GM08714 (cell line): ENCODE results near the gene LHX4.

Experiments used
- H3K4me3 ChIP-seq: fragments of 200-500 bp; sonication (Bioruptor generic); 2 replicates; pipeline ENCODE4 v1.5.1; 2014; ENCODE audit warnings: mild to moderate bottlenecking, low read length, inconsistent platforms
- ZNF274 ChIP-seq: IDR thresholded peaks from 2 replicates; pipeline ENCODE4 v1.6.1; 2012; ENCODE audit warnings: mild to moderate bottlenecking, low read depth, low read length

LHX4 gene

GRCh38 chr1:180229483-180230415 lies at the start of gene LHX4:
Gene LHX4, plus strand, starts transcription at chr1:180230264. Its CDS starts 266 bp downstream, at chr1:180230530.
- TF ChIP-seq ZNF274 = no peak
- peak within 1 kb of the TSS; percentile 73 for H3K4me3 ChIP-seq

- H3K4me3 ChIP-seq = no peak overlapping the region
- TF ChIP-seq ZNF274 = no peak
These were observed 49.0 kb upstream of the LHX4 start for GRCh38 chr1:180181048-180181447.

DNA sequence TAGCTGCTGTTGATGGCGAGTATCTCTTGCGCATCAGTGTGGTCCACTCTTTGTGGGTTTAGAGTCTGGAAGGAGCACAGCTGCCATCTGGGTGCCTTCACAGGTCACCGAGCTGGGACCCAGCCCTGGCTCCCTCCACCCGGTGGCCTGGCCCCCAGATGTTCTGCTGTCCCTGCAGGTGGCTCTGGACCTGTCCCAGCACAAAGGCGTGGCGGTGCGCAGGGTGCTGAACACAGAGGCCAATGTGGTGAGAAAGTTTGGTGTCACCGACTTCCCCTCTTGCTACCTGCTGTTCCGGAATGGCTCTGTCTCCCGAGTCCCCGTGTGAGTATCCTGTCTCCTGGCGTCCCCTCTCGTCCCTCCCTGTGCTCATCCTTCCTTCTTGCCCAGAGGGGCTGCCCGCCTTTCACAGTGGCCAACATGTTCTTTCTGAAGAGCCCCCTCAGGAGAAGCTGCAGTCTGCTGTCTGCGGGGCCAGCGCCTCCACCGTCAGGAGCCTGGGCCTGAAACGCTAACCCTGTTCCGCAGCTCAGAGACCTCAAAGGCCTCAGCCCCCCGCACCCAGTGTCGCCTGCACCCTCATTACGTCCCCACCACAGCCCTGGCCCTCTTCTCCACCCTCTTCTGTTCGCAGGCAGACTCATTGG lies 47.9 kb upstream of the LHX4 start:
- no peak overlapping the region for H3K4me3 ChIP-seq
- TF ChIP-seq ZNF274 = no peak

DNA sequence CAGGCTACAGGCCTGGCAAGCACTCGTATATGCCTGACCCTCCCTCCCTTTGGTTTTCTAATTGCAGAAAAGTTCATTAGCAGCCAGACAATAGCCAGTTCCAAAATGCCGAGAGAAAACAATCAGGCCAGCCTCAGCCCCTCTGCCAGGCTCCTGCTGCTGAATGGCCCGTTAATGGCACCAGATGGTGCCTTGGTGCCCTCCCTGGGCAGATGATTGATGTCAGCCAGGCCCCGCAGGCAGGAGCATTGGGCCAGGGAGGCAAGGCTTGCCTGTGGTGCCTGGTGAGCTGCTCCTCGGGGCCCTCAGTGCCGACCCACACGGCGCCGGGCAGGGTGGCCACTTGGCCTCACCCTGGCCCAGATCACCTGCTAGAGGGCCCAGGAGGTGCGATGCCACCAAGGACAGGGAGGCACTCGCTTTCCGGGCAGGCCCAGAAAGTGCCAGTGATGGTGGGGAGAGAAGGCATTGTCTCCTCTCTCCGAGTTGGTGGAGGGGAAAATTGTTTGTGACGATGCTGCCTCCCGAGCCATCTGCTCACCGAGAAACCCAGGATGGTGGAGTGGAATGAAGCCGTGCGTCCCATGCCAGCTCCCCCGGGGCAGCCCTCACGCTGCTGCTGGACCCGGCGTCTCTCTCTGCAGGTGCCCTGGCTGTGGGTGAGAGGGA lies 47.3 kb upstream of the LHX4 start:
- no peak overlapping the region for H3K4me3 ChIP-seq
- no peak for TF ChIP-seq ZNF274

GRCh38 chr1:180183426-180183825 lies 46.6 kb upstream of the LHX4 start:
- TF ChIP-seq ZNF274 = no peak
- H3K4me3 ChIP-seq = no peak overlapping the region

DNA sequence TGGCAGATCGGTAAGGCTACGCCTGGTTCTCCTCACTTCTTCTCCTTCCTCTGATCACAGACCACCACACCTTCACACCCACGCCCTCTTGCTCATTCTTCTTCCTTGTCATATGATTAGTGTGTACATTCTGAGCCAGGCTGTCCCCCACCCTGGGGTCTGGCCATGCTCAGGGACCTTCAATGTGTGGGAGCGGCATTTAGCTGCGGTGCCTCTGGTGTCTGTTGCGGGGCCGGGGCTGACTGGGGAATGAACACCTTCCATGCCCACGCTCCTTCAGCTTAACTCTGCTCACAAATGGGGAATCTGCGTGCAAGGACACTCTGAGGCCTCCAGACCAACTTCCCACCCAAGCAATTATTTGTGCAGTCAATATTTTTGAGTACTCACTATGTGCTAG lies 46.0 kb upstream of the LHX4 start:
- no peak for TF ChIP-seq ZNF274
- no peak overlapping the region for H3K4me3 ChIP-seq

DNA sequence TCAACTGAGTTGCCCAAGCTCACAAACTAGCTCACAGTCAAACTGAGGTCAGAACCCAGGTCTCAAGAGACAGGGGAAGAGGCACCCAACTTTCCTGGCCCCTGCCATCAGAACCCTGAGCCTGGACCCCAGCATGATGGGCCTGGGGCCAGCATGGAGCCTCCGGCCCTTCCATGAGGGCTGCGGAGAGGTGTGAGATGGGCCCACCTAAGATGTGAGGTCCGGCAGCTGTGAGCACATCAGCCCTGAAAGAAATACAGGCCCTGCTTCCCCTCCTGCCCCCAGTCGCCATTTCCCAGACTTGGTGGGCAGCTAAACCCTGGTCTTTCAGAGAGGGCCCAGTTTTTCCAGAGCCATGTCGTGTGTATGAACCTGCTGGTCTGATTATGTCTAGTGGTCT lies 44.8 kb upstream of the LHX4 start:
- TF ChIP-seq ZNF274 = no peak
- no peak overlapping the region for H3K4me3 ChIP-seq

DNA sequence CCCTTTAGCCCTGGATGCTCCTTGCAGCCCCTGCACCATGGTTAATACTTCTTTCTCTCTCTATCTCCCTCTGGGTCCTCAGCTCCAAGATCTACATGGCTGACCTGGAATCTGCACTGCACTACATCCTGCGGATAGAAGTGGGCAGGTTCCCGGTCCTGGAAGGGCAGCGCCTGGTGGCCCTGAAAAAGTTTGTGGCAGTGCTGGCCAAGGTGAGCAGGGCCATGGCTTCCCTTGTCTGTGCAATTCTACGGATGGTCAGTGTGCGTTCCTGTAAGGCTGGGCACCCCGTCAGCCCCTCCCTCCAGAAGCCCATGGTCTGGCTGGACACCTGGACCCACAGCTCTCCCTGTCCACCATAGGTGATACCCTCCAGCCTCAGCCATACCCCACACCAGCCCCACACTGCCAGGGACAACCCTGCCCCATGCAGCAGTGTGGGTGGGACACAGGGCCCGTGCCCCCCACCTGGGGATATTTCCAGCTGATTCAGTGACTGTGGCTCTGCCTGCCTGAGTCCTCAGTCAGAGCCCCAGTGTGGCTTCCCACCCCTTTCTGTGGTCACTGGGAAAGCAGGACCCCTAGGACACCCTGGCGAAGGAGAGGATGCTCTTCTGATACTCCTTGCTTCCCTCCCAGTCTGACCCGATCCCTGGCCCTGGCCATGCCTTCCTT lies 44.0 kb upstream of the LHX4 start:
- no peak overlapping the region for H3K4me3 ChIP-seq
- no peak for TF ChIP-seq ZNF274

GRCh38 chr1:180186831-180187230 lies 43.2 kb upstream of the LHX4 start:
- H3K4me3 ChIP-seq = no peak overlapping the region
- no peak for TF ChIP-seq ZNF274

DNA sequence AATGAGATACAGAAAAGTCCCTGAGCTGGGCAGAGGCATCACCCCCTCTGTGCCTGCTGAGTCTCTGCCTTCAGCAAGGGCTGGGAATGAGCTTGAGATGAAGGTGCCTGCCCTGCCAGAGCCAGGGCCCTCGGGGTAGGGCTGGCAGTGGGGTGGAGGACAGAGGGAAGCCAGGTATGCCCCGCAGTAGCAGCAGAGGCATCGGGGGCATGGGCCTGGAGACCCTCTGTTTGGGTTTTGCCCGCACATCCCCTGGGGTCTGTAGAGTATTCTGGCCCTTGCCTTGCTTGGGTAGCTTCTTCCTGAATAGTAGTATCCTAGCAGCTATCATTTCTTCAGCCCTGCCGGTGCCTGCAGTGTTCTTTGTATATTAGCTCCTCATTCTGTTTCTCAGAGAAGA lies 42.4 kb upstream of the LHX4 start:
- H3K4me3 ChIP-seq = no peak overlapping the region
- TF ChIP-seq ZNF274 = no peak

DNA sequence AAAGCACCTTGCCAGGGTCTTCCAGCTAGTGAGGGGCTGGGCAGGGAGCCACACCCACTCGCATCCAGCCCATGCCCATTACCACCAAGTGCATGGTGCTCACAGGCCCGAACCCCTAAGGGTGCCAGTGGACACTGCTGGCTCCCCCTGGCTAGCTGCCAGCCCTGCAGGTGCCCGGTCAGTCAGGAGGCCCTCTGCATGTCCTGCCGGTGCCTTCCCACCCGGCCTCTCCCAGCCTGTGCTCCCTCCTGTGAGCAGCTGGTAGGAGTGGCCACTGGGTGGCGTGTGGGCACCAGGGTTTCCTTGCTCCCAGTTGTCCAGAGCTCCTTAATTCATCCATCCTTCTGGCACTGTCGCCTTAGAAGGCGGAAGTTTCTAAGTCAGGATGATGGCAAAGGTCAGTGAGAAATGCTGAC lies 42.0 kb upstream of the LHX4 start:
- TF ChIP-seq ZNF274 = no peak
- H3K4me3 ChIP-seq = no peak overlapping the region

DNA sequence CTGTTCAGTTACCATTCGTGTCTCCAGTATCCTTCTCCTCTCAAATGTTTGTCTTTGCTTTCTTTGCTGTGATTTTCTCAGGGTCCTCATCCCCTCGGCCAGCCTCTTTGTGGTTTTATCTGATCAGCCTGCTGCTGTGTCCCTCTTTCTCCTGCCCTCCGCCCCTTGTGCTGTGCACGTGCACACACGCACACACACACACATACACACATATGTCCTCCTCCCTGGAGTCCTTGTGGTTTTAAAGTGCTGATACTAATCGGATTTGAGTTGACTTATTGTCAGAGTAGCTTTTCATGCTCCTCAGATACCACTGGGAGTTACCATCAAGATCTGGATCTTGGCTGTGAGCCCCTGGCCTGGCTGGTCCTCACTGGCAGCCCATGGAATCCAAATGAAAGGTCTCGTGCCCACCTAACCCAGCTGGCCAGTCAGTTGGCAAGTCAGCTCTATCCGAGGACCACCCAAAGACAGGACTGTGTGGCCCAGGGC lies 41.3 kb upstream of the LHX4 start:
- TF ChIP-seq ZNF274 = no peak
- H3K4me3 ChIP-seq = no peak overlapping the region

DNA sequence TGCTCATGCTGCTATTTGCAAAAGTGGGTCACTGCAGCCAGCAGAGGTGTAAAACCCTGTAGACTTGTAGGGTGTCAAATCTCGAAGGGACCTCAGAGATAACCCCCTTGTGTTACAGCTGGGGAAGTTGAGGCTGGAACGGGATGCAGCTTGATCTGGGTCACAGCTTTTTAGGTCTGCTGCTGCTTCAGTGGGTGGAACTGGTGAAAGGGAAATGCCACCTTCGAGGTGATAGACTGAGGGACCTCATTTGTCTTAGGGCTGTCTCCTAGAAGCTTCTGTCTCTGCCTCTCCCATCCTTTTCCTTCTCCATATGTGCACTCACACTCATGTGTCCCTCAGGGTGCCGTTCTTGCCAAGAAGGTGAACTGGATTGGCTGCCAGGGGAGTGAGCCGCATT lies 40.0 kb upstream of the LHX4 start:
- TF ChIP-seq ZNF274 = no peak

DNA sequence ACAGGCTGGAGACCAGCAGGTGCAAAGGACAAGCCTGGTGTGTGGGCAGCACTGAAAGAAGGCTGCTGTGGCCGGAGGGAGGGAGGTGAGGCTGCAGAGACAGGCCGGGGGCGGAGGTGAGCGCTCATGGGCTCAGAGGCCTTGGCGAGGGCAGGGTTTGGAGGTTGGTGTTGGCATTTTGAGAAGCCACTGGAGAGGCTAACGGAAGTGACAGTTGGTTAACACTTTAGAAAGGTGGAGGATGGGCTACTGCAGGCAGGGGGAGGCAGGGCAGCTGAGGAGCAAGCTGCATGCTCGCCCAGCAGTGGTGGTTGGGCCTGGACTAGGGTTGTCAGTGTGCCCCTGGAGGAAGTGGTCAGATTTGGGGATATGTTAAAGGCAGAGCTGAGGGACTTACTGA lies 37.9 kb upstream of the LHX4 start:
- no peak for TF ChIP-seq ZNF274

More for the DNA sequence above, 40.0 kb upstream of the LHX4 start:
- no peak overlapping the region for H3K4me3 ChIP-seq

More for the DNA sequence above, 37.9 kb upstream of the LHX4 start:
- no peak overlapping the region for H3K4me3 ChIP-seq
